NCI-H2081 (cell line): ENCODE results near the gene THAP8.

ENCODE experiments used
- DNase-seq, 2 experiments: peaks; one replicate each; lab custom pipeline; 2025; lab: John Stamatoyannopoulos, UW

Gene THAP8

GRCh38 chr19:35995048-35995993, 58.8 kb downstream of the THAP8 start, which contains the start of gene SDHAF1:
Gene SDHAF1 (plus strand): TSS chr19:35995188. CDS start chr19:35995275, 87 bp downstream.
- peak; percentile 90 to 94 for DNase-seq

- DNase-seq, result no peak
Measured at GRCh38 chr19:35993923-35994598, 60.0 kb downstream of the THAP8 start.

- no peak for DNase-seq
Measured at GRCh38 chr19:35992907-35993765, 60.9 kb downstream of the THAP8 start.

- no peak for DNase-seq
Measured at GRCh38 chr19:35991731-35992450, 62.2 kb downstream of the THAP8 start.

GRCh38 chr19:35990771-35991730, 63.0 kb downstream of the THAP8 start:
- no peak for DNase-seq

GRCh38 chr19:35990156-35990555, 63.9 kb downstream of the THAP8 start:
- DNase-seq, result no peak

- no peak for DNase-seq
Measured at GRCh38 chr19:35988824-35989223, 65.3 kb downstream of the THAP8 start.

GRCh38 chr19:35987571-35987896, 66.6 kb downstream of the THAP8 start:
- DNase-seq, result no peak

- DNase-seq, result peak; percentile 59
Measured at GRCh38 chr19:35986664-35987570, 67.2 kb downstream of the THAP8 start.

GRCh38 chr19:35986111-35986510, 68.0 kb downstream of the THAP8 start:
- no peak for DNase-seq
